C4-2B (cell line): ENCODE data around the gene NRARP.

Experiments used
- ZFX ChIP-seq: fragments of 450-650 bp; IDR thresholded peaks from 2 replicates; pipeline ENCODE4 v1.6.1; 2017
- TF ChIP-seq, protein P1 (sequence below): fragments of 450-650 bp; conservative IDR thresholded peaks from 2 replicates; pipeline ENCODE4 v1.5.1; 2017; ENCODE audit warnings: mild to moderate bottlenecking

DNA sequence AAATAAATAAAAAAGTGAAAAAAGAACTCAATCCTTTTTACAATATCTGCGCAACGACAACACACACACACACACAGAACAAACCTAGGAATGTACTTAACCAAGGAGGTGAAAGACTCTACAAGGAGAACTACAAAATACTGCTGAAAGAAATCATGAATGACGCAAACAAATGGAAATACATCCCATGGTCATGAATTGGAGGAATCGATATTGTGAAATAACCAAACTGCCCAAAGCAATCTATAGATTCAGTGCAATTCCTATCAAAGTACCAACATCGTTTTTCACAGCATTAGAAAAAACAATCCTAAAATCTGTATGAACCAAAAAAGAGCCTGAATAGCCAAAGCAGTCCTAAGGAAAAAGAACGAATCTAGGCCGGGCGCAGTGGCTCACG, 29.9 kb upstream of the NRARP start:
- TF ChIP-seq, protein P1, sequence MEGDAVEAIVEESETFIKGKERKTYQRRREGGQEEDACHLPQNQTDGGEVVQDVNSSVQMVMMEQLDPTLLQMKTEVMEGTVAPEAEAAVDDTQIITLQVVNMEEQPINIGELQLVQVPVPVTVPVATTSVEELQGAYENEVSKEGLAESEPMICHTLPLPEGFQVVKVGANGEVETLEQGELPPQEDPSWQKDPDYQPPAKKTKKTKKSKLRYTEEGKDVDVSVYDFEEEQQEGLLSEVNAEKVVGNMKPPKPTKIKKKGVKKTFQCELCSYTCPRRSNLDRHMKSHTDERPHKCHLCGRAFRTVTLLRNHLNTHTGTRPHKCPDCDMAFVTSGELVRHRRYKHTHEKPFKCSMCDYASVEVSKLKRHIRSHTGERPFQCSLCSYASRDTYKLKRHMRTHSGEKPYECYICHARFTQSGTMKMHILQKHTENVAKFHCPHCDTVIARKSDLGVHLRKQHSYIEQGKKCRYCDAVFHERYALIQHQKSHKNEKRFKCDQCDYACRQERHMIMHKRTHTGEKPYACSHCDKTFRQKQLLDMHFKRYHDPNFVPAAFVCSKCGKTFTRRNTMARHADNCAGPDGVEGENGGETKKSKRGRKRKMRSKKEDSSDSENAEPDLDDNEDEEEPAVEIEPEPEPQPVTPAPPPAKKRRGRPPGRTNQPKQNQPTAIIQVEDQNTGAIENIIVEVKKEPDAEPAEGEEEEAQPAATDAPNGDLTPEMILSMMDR, result no peak
- no peak for TF ChIP-seq ZFX
